Panc1 (cell line): Measurements from ENCODE around the gene SLC22A23. TPM values are rescaled to one million over a fixed set of nuclear protein-coding genes. Genes with fewer than 3 reads are reported as not detected.

Experiments used
- ATAC-seq: fragments of 200-7000 bp; cut with Tn5 transposase; 2 replicates; pipeline ENCODE4 v1.9.1; 2020; ENCODE audit warnings: mild to moderate bottlenecking, moderate library complexity
- BruUV-seq: library from RNA; stranded (reverse); fragments of 400-500 nt; replicated peaks from 2 replicates; lab custom pipeline; 2021; lab: Mats Ljungman, UMichigan
- CTCF ChIA-PET: fragments of 300-600 bp; sonication (Branson Sonifier 250); formaldehyde crosslinking; loops from one replicate; lab custom pipeline; 2022; ENCODE audit warnings: antibody characterized with exemption; lab: Charles Lee
- POLR2A ChIA-PET: fragments of 300-600 bp; sonication (Branson Sonifier 250); formaldehyde crosslinking; loops from one replicate; lab custom pipeline; 2022; ENCODE audit warnings: antibody characterized with exemption; lab: Charles Lee
- DNase-seq: peaks from one replicate; pipeline ENCODE4 v3.0.0-alpha.2; 2010; ENCODE audit warnings: low read depth, low spot score
- H3K27ac ChIP-seq: 2 replicates; pipeline ENCODE4 v1.5.1; 2011; ENCODE audit warnings: mild to moderate bottlenecking, low read length, inconsistent platforms
- H3K27me3 ChIP-seq: fragments of 200-500 bp; sonication (Bioruptor generic); 2 replicates; pipeline ENCODE4 v1.6.0; 2014; ENCODE audit warnings: low read length, inconsistent platforms; ENCODE audit not compliant: control insufficient read depth, insufficient read depth
- H3K36me3 ChIP-seq: fragments of 200-500 bp; sonication (Bioruptor generic); 2 replicates; pipeline ENCODE4 v1.5.1; 2014; ENCODE audit warnings: inconsistent platforms, mild to moderate bottlenecking, low read length, moderate library complexity; ENCODE audit not compliant: control insufficient read depth, insufficient read depth
- H3K4me1 ChIP-seq: 2 replicates; pipeline ENCODE4 v1.5.1; 2011; ENCODE audit warnings: inconsistent platforms, mild to moderate bottlenecking, low read length, moderate library complexity; ENCODE audit not compliant: control insufficient read depth, insufficient read depth
- H3K4me3 ChIP-seq, 2 experiments: 2 replicates each; pipeline ENCODE4 v1.5.1; 2011 to 2012; ENCODE audit warnings: low read depth in 2 of 2, low read length in 2 of 2, mild to moderate bottlenecking in 2 of 2, inconsistent platforms in 1 of 2, moderate library complexity in 1 of 2
- H3K9me3 ChIP-seq: fragments of 200-500 bp; sonication (Bioruptor generic); 2 replicates; pipeline ENCODE4 v1.5.1; 2014; ENCODE audit warnings: low read depth, mild to moderate bottlenecking, inconsistent platforms, low read length, moderate library complexity; ENCODE audit not compliant: control insufficient read depth, insufficient read depth
- POLR2AphosphoS5 ChIP-seq: IDR thresholded peaks from 2 replicates; pipeline ENCODE4 v1.6.1; 2012; ENCODE audit warnings: mild to moderate bottlenecking, low read depth, low read length, moderate library complexity
- SIN3A ChIP-seq: IDR thresholded peaks from 2 replicates; pipeline ENCODE4 v1.6.1; 2012; ENCODE audit warnings: low read depth, mild to moderate bottlenecking, low read length, moderate library complexity, borderline replicate concordance; ENCODE audit not compliant: insufficient read depth
- TCF7L2 ChIP-seq: IDR thresholded peaks from 2 replicates; pipeline ENCODE4 v1.6.1; 2011; ENCODE audit warnings: mild to moderate bottlenecking, low read depth, low read length, inconsistent platforms
- in situ Hi-C: cut with HindIII; loops from 2 replicates; pipeline ENCODE4 v1.10.0; 2016; ENCODE audit warnings: low sequenced_read_pairs, low pct_unique_long_range_greater_than_20kb
- intact Hi-C: fragments of 100-400 bp; cut with micrococcal nuclease; formaldehyde crosslinking; loops from one replicate; pipeline ENCODE4 v1.10.0; 2022; ENCODE audit not compliant: unreplicated experiment
- total RNA-seq: library from RNA; stranded (reverse); gene quantifications from one replicate; pipeline ENCODE4 v1.2.1, GENCODE V29; 2021; ENCODE audit not compliant: unreplicated experiment
- TF ChIP-seq, protein P1 (sequence below), 2 experiments: IDR thresholded peaks; 2 replicates each; pipeline ENCODE4 v1.6.1; 2011 to 2012; ENCODE audit warnings: low read depth in 2 of 2, control low read depth in 1 of 2, low read length in 1 of 2, mild to moderate bottlenecking in 1 of 2, moderate library complexity in 1 of 2; ENCODE audit not compliant: insufficient read depth in 1 of 2
- TF ChIP-seq, protein P2 (sequence below): fragments of 450-650 bp; IDR thresholded peaks from 2 replicates; pipeline ENCODE4 v1.5.1; 2017; ENCODE audit warnings: mild to moderate bottlenecking

The SLC22A23 gene
- total RNA-seq, 1 experiment from 2014 or later = 4.5 TPM

DNA sequence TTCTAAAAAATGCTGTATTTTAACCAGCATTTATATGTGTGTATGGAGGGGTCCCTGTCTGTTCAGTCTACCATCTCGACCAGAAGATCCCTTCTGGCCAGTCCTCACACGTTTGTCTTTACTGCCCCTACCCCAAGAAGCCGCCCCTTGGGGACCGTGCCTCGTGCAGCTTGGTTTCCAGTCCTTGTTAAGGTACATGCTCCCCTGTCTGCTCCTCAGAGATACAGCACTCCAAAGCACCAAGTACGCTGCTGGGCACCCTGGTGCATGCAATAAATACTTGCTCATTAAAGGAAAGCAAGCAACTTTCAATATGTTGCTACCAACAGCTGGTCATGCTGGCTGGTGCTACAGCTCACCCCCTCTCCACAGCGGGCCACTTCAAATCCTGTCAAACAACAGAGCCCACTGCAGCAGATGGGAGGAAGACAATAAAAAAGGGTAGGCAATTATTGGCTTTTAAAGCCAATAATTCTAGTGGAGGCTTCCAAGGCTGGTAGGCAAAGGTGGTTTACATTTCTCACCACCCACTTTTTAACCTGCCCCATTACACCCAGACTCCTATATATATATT, 136.5 kb downstream of the SLC22A23 start:
- no peak overlapping the region for H3K4me3 ChIP-seq
- no peaks in the 10 kb centered on the region for H3K27me3 ChIP-seq
- CTCF ChIA-PET = no interaction called here
- ATAC-seq (no peak), DNase-seq (no peak)
- intact Hi-C loops = no loop called here
- BruUV-seq = no TSS peak
- POLR2A ChIA-PET = interaction anchor here (0.7 kb wide), 1 partner anchor 396 kb away, joined by 11 read pairs; no protein-coding TSS in a partner anchor
- H3K4me1 ChIP-seq = no peaks in the 10 kb centered on the region
- H3K9me3 ChIP-seq = no peaks in the 10 kb centered on the region
- TF ChIP-seq, protein P1, sequence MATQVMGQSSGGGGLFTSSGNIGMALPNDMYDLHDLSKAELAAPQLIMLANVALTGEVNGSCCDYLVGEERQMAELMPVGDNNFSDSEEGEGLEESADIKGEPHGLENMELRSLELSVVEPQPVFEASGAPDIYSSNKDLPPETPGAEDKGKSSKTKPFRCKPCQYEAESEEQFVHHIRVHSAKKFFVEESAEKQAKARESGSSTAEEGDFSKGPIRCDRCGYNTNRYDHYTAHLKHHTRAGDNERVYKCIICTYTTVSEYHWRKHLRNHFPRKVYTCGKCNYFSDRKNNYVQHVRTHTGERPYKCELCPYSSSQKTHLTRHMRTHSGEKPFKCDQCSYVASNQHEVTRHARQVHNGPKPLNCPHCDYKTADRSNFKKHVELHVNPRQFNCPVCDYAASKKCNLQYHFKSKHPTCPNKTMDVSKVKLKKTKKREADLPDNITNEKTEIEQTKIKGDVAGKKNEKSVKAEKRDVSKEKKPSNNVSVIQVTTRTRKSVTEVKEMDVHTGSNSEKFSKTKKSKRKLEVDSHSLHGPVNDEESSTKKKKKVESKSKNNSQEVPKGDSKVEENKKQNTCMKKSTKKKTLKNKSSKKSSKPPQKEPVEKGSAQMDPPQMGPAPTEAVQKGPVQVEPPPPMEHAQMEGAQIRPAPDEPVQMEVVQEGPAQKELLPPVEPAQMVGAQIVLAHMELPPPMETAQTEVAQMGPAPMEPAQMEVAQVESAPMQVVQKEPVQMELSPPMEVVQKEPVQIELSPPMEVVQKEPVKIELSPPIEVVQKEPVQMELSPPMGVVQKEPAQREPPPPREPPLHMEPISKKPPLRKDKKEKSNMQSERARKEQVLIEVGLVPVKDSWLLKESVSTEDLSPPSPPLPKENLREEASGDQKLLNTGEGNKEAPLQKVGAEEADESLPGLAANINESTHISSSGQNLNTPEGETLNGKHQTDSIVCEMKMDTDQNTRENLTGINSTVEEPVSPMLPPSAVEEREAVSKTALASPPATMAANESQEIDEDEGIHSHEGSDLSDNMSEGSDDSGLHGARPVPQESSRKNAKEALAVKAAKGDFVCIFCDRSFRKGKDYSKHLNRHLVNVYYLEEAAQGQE (IDR thresholded peaks at IDR 0.05; ENCODE audit: insufficient read depth in 1 of 2, low read depth in 2 of 2, low read length in 1 of 2) = no peak
- TF ChIP-seq SIN3A = no peak
- TF ChIP-seq POLR2AphosphoS5 = no peak
- TF ChIP-seq TCF7L2 = no peak
- TF ChIP-seq, protein P2, sequence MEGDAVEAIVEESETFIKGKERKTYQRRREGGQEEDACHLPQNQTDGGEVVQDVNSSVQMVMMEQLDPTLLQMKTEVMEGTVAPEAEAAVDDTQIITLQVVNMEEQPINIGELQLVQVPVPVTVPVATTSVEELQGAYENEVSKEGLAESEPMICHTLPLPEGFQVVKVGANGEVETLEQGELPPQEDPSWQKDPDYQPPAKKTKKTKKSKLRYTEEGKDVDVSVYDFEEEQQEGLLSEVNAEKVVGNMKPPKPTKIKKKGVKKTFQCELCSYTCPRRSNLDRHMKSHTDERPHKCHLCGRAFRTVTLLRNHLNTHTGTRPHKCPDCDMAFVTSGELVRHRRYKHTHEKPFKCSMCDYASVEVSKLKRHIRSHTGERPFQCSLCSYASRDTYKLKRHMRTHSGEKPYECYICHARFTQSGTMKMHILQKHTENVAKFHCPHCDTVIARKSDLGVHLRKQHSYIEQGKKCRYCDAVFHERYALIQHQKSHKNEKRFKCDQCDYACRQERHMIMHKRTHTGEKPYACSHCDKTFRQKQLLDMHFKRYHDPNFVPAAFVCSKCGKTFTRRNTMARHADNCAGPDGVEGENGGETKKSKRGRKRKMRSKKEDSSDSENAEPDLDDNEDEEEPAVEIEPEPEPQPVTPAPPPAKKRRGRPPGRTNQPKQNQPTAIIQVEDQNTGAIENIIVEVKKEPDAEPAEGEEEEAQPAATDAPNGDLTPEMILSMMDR = no peak
- no peak overlapping the region for H3K27ac ChIP-seq
- H3K36me3 ChIP-seq = no peaks in the 10 kb centered on the region
- in situ Hi-C loops = no loop called here

DNA sequence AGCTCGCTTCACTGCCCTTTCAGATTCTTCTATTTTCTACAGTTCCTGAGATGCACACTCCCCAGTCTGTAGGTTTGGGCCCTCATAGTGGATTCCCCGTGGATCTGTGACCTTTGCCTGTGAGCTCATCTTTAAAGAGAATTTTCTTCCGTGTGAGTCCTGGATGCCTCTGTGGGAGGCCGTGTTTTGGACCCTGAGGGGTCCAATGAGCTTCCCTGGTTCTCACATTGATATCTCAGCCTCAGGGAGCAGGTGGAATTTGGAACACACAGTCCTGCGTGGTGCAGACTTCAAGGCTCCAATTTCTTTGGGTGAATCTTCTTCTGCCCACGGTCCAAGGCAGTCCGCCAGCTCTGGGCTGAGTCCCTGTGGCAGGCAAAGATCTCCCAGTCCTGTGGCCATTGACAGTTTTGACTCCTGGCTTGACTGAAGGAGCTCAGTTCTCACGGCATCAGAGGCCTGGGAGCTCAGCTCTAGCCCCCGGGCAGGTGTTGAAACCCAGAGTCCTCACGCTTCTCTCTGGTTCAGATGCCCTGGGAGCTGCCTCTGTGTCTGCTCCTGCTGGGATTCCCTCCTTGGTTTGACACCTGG, 137.1 kb downstream of the SLC22A23 start:
- in situ Hi-C loops = no loop called here
- CTCF ChIA-PET = no interaction called here
- no peak for DNase-seq

More for the DNA sequence above, 137.1 kb downstream of the SLC22A23 start:
- H3K4me3 ChIP-seq = no peak overlapping the region
- no peaks in the 10 kb centered on the region for H3K4me1 ChIP-seq
- no peak for ATAC-seq
- POLR2A ChIA-PET = interaction anchor here (0.7 kb wide), 1 partner anchor 395 kb away, joined by 11 read pairs; no protein-coding TSS in a partner anchor
- TF ChIP-seq TCF7L2 (no peak), SIN3A (no peak), POLR2AphosphoS5 (no peak)
- TF ChIP-seq, protein P2 = no peak
- TF ChIP-seq, protein P1 (IDR thresholded peaks at IDR 0.05; ENCODE audit: insufficient read depth in 1 of 2, low read depth in 2 of 2, low read length in 1 of 2) = no peak
- BruUV-seq = no TSS peak
- H3K36me3 ChIP-seq = no peaks in the 10 kb centered on the region
- H3K9me3 ChIP-seq = no peaks in the 10 kb centered on the region
- intact Hi-C loops = no loop called here
- no peaks in the 10 kb centered on the region for H3K27me3 ChIP-seq
- no peak overlapping the region for H3K27ac ChIP-seq
